ENCODE data around the gene TRPV4.

TRPV4 gene

DNA sequence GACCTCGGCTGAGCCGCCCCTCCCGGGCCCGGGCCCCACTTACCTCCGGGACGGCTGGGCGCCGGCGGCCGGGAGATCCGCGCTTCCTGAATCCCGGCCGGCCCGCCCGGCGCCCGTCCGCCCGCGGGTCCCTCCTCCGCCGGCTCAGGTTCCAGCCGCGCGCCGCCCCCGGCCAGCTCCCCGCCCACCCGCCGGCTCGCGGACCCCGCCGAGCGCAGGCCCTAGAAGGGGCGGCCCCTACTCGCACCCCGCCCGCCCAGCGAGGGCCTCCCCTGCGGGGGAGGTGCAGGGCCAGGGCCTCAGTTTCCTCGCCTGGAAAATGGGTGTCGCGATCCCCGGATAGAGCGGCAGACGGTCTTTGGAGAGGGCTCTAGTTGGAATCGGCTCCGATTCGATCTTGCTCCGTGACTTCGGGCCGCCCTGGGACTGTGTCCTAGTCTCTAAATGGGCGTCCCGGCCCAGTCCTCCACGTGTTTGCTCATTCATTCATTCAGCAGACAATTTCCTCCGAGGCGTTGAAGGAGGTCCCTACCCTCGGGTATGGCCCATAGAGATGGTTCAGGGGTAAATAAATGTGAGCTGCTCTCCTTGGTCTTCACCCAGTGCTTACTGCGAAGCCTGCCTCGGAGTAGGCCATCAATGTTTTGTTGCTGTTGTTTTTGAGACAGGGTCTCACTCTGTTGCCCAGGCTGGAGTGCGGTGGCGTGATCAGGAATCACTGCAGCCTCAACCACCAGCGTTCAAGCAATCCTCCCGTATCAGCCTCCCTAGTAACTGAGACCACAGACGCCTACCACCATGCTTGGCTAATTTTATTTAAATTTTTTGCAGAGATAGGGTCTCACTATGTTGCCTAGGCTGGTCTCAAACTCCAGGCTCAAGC, at the start of gene TRPV4:
Gene TRPV4 (minus strand): TSS at position 92 of the 883 bp plus-strand sequence. CDS start 18,602 bp downstream, outside the sequence.
- no peak within 1 kb of the TSS for H3K4me3 Mint-ChIP-seq
- DNase-seq (no peak), ATAC-seq (no peak)
- no peak within 1 kb of the TSS for H3K27ac Mint-ChIP-seq
- no peaks in the 10 kb centered on the region for H3K36me3 Mint-ChIP-seq (ENCODE audit: low read depth)
- H3K27me3 Mint-ChIP-seq = peaks cover 21% of the 10 kb centered on the region
- H3K9me3 Mint-ChIP-seq = no peaks in the 10 kb centered on the region
- peaks cover 3% of the 10 kb centered on the region for H3K4me1 Mint-ChIP-seq

DNA sequence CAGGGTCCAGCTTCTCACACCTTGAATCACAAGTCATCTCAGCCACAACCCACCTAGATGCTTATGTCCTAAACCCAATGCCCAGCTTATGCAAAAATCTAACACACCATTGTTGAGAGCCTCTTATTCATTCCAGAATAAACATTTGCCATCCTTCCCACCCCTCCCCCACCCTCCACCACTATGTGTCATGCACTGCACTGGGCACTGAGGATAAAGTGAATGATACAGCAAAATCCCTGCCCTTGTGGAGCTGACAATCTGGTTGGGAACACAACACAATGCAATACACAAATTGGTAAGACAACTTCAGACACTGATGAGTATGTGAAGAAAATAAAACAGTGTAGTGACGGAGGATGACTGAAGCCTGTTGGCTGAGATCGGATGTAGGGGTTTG, 48.6 kb upstream of the TRPV4 start:
- Mint-ChIP-seq H3K36me3 (ENCODE audit: low read depth) (no peaks in the 10 kb centered on the region), H3K4me3 (no peak overlapping the region), H3K4me1 (peaks cover 32% of the 10 kb centered on the region), H3K27me3 (no peaks in the 10 kb centered on the region), H3K27ac (no peak overlapping the region), H3K9me3 (no peaks in the 10 kb centered on the region)
- ATAC-seq (no peak), DNase-seq (no peak)

DNA sequence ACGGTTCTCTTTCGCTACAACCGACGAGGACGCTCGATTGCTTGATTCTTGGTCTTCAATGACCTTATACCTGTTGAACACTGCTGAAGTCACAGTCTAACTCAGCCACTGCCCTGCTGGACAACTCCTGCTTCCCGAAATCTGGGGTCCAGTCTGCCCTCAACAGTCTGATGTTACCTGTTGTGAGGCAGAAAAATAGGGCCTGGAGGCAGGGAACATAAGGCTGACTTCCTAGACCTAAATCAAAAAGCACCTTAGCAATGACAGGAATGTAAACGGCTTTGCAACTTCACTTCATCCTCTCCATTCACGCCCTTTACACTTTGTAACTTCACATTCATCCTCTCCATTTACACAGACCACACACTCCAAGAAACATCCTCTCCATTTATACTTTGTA, 47.7 kb upstream of the TRPV4 start:
- Mint-ChIP-seq H3K27me3 (no peaks in the 10 kb centered on the region), H3K27ac (peak overlapping the region; percentile 71), H3K9me3 (no peaks in the 10 kb centered on the region), H3K4me3 (peak overlapping the region; percentile 83), H3K4me1 (peaks cover 35% of the 10 kb centered on the region), H3K36me3 (ENCODE audit: low read depth) (no peaks in the 10 kb centered on the region)
- no peak for DNase-seq
- no peak for ATAC-seq

DNA sequence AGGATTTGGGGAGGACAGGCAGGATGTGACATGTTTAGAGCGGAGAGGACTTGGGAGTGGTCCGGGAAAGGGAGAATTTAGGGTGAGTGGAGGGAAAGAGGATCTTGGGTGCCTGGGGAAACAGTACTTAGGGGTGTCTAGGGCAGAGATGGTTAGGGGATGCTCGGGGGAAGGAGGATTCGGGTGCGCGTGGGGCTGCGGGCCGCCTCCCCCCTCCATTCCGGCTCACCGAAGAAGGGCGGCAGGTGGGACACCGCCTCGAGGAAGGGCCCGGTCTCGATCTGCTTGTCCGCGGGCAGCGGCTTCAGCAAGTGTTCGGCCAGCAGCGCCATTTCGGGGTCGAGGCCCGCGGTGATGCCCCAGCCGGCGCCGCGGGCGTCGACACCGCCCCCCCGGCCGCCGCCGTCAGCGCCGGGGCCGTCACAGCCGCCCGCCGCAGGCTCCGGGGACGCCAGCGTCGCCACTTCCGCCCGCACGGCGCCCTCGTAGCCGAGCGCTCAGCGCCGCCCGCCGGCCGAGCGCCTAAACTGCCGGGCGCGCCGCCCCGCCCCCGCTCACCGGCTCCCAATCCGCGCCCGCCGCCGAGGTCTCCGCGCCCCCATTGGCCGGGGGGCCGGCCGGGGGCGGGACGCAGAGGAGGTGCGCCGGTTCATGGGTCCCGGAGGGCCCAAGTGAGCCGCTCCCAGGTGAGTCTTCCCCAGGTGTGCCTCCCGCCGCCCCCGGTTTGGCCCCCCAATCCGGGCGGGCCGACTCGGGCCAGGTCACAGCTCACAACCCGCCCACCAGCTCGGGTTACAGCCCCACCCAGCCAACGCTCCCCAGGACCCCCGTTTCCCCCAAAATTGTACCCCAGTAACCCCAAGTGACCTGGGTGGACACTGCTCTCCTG, 47.1 kb upstream of the TRPV4 start, which contains the start of gene GLTP:
Gene GLTP (minus strand): TSS at position 499 of the 889 bp plus-strand sequence. CDS start 167 bp downstream, at position 332.
- peak; percentile 96 for ATAC-seq
- H3K4me3 Mint-ChIP-seq = peak within 1 kb of the TSS; percentile 98
- no peaks in the 10 kb centered on the region for H3K27me3 Mint-ChIP-seq
- DNase-seq = peak; percentile 91
- no peaks in the 10 kb centered on the region for H3K36me3 Mint-ChIP-seq (ENCODE audit: low read depth)
- peaks cover 37% of the 10 kb centered on the region for H3K4me1 Mint-ChIP-seq
- no peaks in the 10 kb centered on the region for H3K9me3 Mint-ChIP-seq
- H3K27ac Mint-ChIP-seq = peak within 1 kb of the TSS; percentile 90

DNA sequence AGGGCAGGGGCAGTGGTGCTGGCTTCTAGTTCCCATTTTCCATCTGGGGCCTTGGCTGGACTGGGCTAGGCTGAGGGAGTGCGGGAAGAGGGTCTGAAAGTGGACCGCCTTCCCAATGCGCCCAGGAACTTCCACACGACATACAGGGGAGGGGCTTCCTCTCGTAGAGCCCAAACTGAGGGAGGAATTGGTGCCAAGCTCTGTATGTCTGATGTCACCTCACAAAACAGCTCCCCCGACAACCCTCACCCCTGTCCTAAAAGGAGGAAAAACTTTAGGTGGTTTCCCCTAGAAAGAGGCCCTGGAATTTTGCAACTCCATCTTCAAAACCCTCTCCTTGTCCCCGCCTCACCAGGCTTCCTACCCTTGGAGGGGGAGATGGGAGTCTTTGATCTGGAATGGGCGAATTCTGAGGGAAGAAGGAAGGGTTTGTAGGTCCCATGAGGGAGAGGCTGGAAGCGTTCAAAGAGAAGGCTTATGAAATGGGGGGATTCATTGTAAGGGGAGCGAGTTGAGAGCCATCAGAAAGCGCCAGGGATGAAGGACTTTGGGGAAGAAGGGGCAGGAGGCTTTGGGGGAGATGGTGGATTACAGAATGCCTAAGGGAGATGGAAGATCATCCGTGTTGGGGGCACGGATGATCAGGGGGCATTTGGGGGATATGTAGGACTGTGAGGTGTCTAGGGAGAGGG, 46.3 kb upstream of the TRPV4 start:
- Mint-ChIP-seq H3K4me1 (peaks cover 41% of the 10 kb centered on the region), H3K27me3 (no peaks in the 10 kb centered on the region), H3K4me3 (peak overlapping the region; percentile 98), H3K9me3 (no peaks in the 10 kb centered on the region), H3K36me3 (ENCODE audit: low read depth) (no peaks in the 10 kb centered on the region), H3K27ac (peak overlapping the region; percentile 90)
- ATAC-seq (no peak), DNase-seq (no peak)

DNA sequence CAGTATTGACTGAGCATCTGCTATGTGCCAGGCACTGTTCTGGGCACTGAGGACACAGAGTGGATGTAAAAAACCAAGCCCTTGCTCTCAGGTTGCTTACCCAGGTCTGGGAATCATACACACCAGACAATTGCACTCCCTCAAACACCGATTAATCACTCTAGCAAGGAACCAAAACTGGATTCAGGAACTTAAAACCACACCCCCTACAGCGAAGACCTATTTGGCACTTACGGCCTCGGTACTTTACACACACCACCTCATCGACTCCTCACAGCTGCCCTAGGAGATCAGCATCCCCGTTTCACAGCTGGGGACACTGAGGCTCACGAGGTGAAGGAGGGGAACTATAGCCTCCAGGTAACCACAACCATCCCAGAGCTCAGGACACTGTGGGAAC, 45.6 kb upstream of the TRPV4 start:
- H3K9me3 Mint-ChIP-seq = no peaks in the 10 kb centered on the region
- H3K27ac Mint-ChIP-seq = no peak overlapping the region
- H3K4me3 Mint-ChIP-seq = peak overlapping the region; percentile 98
- ATAC-seq (no peak), DNase-seq (no peak)
- H3K27me3 Mint-ChIP-seq = no peaks in the 10 kb centered on the region
- H3K4me1 Mint-ChIP-seq = peaks cover 41% of the 10 kb centered on the region
- H3K36me3 Mint-ChIP-seq (ENCODE audit: low read depth) = no peaks in the 10 kb centered on the region

DNA sequence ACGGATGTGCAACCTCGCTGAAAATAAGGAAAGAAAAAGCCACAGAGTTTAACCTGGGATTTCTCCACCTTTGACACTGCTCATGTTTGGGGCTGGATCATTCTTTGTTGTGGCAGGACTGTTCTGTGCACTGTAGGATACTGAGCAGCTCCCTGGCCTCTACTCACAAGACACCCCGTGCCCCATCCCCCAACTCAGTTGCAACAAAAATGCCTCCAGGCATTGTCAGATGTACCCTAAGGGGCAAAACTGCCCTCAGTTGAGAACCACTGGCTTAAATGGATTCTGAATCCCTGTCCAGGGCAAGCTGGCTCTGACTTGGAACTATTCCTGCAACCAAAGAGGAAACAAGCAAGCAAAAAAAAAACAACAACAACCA, 45.0 kb upstream of the TRPV4 start:
- no peak for DNase-seq
- H3K4me3 Mint-ChIP-seq = peak overlapping the region; percentile 98
- H3K36me3 Mint-ChIP-seq (ENCODE audit: low read depth) = no peaks in the 10 kb centered on the region
- H3K4me1 Mint-ChIP-seq = peaks cover 41% of the 10 kb centered on the region
- H3K27me3 Mint-ChIP-seq = no peaks in the 10 kb centered on the region
- no peaks in the 10 kb centered on the region for H3K9me3 Mint-ChIP-seq
- no peak for ATAC-seq
- no peak overlapping the region for H3K27ac Mint-ChIP-seq

DNA sequence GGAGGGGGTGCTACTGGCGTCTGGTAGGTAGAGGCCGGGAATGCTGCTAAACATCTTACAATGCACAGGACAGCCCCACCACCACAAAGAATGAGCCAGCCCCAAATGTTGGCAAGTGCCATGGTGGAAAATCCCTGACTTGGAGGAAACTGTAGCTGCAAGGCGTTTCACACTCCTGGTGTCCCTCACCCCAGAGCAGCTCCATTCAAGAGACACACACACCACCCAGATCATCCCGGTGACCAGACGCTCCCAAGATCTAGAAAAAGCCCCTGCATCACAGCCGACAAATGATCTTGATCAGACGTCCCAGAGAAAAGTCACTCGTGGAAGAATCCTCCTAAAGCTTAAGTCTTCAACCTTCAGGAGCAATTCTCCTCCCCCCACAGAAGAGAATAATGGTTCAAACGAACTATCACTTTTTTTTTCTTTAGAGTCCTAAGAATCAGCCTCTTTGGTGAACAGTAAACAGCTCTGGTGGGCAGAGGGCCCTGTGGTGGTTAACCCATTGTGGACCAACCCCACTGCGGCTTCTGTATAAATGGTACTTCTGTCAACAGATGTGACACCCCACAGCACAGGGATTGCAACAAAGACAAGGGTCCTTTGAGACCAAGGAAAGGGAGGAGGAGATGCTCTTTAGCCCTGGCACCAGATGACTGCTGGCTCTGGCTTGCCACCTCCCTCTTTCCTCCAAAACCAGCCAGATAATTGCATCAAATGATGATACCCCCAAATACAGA, 44.5 kb upstream of the TRPV4 start:
- ATAC-seq = no peak
- no peak overlapping the region for H3K4me3 Mint-ChIP-seq
- no peak for DNase-seq
- H3K36me3 Mint-ChIP-seq (ENCODE audit: low read depth) = peaks cover under 1% of the 10 kb centered on the region
- no peak overlapping the region for H3K27ac Mint-ChIP-seq
- H3K9me3 Mint-ChIP-seq = no peaks in the 10 kb centered on the region
- H3K4me1 Mint-ChIP-seq = peaks cover 41% of the 10 kb centered on the region
- no peaks in the 10 kb centered on the region for H3K27me3 Mint-ChIP-seq

DNA sequence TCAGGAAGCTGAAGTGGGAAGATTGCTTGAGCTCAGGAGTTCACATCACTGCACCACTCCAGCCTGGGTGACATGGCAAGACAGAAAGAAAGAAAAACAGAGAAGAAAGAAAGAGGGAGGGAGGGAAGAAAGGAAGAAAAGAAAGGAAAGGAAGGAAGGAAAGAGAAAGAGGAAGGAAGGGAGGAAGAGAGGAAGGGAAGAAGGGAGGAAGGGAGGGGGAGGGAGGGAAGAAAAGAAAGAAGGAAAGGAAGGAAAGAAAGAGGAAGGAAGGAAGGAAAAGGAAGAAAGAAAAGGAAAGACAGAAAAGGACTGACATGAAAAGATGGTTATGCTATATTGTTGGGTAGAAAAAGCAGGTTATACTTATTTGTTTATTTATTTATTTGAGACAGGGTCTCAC, 43.2 kb upstream of the TRPV4 start:
- no peak overlapping the region for H3K27ac Mint-ChIP-seq
- no peaks in the 10 kb centered on the region for H3K9me3 Mint-ChIP-seq
- no peaks in the 10 kb centered on the region for H3K27me3 Mint-ChIP-seq
- peaks cover 2% of the 10 kb centered on the region for H3K36me3 Mint-ChIP-seq (ENCODE audit: low read depth)
- DNase-seq (no peak), ATAC-seq (no peak)
- no peak overlapping the region for H3K4me3 Mint-ChIP-seq
- peaks cover 43% of the 10 kb centered on the region for H3K4me1 Mint-ChIP-seq

DNA sequence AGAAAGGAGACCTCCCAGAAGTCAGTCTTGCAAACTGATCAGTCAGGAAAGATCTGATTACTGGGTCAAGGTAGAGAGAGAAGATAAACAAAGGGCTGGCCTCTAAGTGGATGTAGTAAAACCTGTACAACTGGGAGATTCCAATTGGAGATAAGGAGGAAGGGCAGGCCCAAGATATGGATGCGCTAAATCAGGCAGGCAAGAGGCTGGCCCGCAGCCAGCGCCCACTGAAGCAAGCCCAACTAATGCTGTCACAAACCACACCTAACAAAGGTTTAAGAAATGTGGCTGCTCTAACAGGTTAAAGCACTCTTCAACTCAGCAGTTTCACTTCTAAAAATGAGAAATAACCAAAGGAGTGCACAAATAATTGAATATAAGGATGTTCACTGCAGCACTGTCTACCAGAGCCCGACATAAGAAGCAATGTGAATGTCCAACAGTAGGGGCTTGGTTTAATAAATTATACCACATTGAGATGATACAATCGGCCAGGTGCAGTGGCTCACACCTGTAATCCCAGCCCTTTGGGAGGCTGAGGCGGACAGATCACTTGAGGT, 42.5 kb upstream of the TRPV4 start:
- no peaks in the 10 kb centered on the region for H3K27me3 Mint-ChIP-seq
- no peak overlapping the region for H3K4me3 Mint-ChIP-seq
- no peak for DNase-seq
- no peaks in the 10 kb centered on the region for H3K9me3 Mint-ChIP-seq
- H3K27ac Mint-ChIP-seq = no peak overlapping the region
- ATAC-seq = no peak
- peaks cover 2% of the 10 kb centered on the region for H3K36me3 Mint-ChIP-seq (ENCODE audit: low read depth)
- peaks cover 42% of the 10 kb centered on the region for H3K4me1 Mint-ChIP-seq

DNA sequence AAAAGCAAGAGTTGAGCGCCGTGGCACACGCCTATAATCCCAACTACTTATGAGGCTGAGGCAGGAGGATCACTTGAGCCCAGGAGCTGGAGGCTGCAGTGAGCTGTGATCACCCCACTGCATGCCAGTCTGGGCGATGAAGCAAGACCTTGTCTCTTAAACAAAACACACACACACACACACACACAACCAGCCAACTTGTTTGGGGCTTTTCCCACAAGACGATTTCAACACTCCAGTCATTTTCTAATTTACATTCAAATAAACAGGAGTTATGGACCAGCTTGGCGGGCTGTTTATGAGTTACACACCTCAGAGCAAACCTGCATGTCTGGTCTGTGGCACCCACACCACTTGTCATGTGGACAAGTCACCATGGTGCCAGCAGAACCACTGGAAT, 40.5 kb upstream of the TRPV4 start:
- DNase-seq = no peak

DNA sequence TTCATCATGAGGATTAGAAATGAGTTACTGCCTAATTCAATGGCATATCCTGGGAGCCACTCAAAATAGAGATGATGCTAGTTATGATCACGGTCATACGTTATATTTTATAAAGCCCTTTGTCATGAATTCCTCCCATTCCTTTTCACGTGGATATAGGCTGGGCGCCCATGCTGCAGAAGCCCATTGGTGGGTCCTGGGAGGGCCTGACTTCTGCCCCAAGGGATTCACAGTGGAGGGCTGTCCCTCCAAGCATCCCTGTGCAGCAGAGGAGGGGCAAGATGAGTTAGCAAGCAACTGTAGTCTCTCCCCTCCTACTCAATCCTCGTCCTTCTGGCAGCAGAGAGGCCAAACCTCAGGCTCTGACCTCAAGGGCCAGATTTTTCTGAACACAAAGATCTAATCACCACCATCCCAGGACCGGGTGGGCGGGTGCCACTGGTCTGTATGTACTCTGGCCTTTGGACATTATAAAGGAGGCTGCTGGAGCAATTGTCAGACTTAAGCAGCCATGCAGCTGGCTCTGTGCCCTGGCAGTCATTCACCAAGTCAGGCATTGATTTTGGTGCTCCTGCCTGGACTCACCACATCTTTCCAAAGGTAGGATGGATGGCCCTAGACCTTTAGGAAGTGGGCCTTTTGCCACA, 38.6 kb upstream of the TRPV4 start:
- Mint-ChIP-seq H3K27me3 (no peaks in the 10 kb centered on the region), H3K9me3 (no peaks in the 10 kb centered on the region), H3K4me3 (no peak overlapping the region), H3K36me3 (ENCODE audit: low read depth) (peaks cover 7% of the 10 kb centered on the region), H3K27ac (no peak overlapping the region), H3K4me1 (peaks cover 23% of the 10 kb centered on the region)
- DNase-seq (no peak), ATAC-seq (no peak)

More for the DNA sequence above, 40.5 kb upstream of the TRPV4 start:
- ATAC-seq = no peak
- Mint-ChIP-seq H3K27me3 (no peaks in the 10 kb centered on the region), H3K4me1 (peaks cover 32% of the 10 kb centered on the region), H3K27ac (no peak overlapping the region), H3K36me3 (ENCODE audit: low read depth) (peaks cover 2% of the 10 kb centered on the region), H3K9me3 (no peaks in the 10 kb centered on the region), H3K4me3 (no peak overlapping the region)

DNA sequence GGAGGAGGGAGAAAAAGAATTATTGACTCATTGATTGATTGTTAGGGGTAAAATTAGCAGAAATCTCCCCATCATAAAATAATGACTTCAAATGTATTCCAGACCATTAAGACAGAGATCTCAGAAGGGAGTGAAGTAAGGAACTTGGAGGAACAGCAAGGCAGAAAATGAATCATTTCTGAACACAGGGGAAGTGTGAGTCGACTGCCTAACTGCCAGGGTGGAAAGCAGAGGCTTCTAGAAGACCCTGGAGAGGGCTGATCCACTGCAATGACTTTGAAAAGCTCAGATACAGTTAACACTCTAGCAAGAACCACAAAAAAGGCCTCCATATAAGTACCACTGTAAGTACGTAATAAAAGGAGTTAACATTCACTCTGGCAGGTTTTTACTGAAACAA, 37.5 kb upstream of the TRPV4 start:
- no peak overlapping the region for H3K27ac Mint-ChIP-seq

More for the DNA sequence above, 37.5 kb upstream of the TRPV4 start:
- peaks cover 21% of the 10 kb centered on the region for H3K4me1 Mint-ChIP-seq
- no peak for DNase-seq
- H3K36me3 Mint-ChIP-seq (ENCODE audit: low read depth) = peaks cover 7% of the 10 kb centered on the region
- H3K9me3 Mint-ChIP-seq = no peaks in the 10 kb centered on the region
- ATAC-seq = peak; percentile 57
- no peak overlapping the region for H3K4me3 Mint-ChIP-seq
- H3K27me3 Mint-ChIP-seq = no peaks in the 10 kb centered on the region
